Thyroid gland (tissue), 4 donors: ENCODE data around the gene PIP5K1C.

Source experiments
- CTCF ChIP-seq, 6 experiments: fragments of 200-600 bp in 3 of 6; fragments of 450-650 bp in 3 of 6; sonication (generic) in 3 of 6; IDR thresholded peaks; one replicate each; pipeline ENCODE4 v1.5.1; 2016 to 2019; ENCODE audit warnings: antibody characterized with exemption in 6 of 6, mild to moderate bottlenecking in 2 of 6, inconsistent platforms in 1 of 6, moderate library complexity in 1 of 6
- POLR2A ChIP-seq, 2 donors: fragments of 450-650 bp; IDR thresholded peaks; one replicate each; pipeline ENCODE4 v1.6.1; 2017; ENCODE audit warnings: antibody characterized with exemption in 2 of 2, mild to moderate bottlenecking in 2 of 2, moderate library complexity in 1 of 2

GRCh38 chr19:3682286-3682685 lies 18.0 kb downstream of the PIP5K1C start:
- TF ChIP-seq CTCF (IDR thresholded peaks at IDR 0.05): no peak
- no peak for TF ChIP-seq POLR2A (IDR thresholded peaks at IDR 0.05)
